ENCODE measurements around the gene PLCG2. TPM values are rescaled to one million over a fixed set of nuclear protein-coding genes. Genes with fewer than 3 reads are reported as not detected.
A peak's percentile ranks its signal among the peaks of the same experiment; 100 is the strongest.

Gene PLCG2
- total RNA-seq, 1 donor from 2014 or later: 130 TPM

- DNase-seq (ENCODE audit: low spot score): no peak
Measured at GRCh38 chr16:81816351-81816750, 37.3 kb downstream of the PLCG2 start.

- DNase-seq (ENCODE audit: low spot score): no peak
Measured at GRCh38 chr16:81816793-81817210, 37.7 kb downstream of the PLCG2 start.

GRCh38 chr16:81817296-81817695, 38.2 kb downstream of the PLCG2 start:
- no peak for DNase-seq (ENCODE audit: low spot score)

- no peak for DNase-seq (ENCODE audit: low spot score)
Measured at GRCh38 chr16:81817789-81818567, 38.9 kb downstream of the PLCG2 start.

GRCh38 chr16:81818568-81818896, 39.4 kb downstream of the PLCG2 start:
- DNase-seq (ENCODE audit: low spot score): no peak

- no peak for DNase-seq (ENCODE audit: low spot score)
Measured at GRCh38 chr16:81818905-81819304, 39.8 kb downstream of the PLCG2 start.

- DNase-seq (ENCODE audit: low spot score): no peak
Measured at GRCh38 chr16:81821436-81822128, 42.5 kb downstream of the PLCG2 start.

- DNase-seq (ENCODE audit: low spot score): peak; percentile 25
Measured at GRCh38 chr16:81823111-81823510, 44.0 kb downstream of the PLCG2 start.

- DNase-seq (ENCODE audit: low spot score): no peak
Measured at GRCh38 chr16:81823734-81824133, 44.6 kb downstream of the PLCG2 start.

GRCh38 chr16:81826523-81826922, 47.4 kb downstream of the PLCG2 start:
- DNase-seq (ENCODE audit: low spot score): no peak

GRCh38 chr16:81830845-81831540, 51.9 kb downstream of the PLCG2 start:
- DNase-seq (ENCODE audit: low spot score): no peak

- peak; percentile 39 for DNase-seq (ENCODE audit: low spot score)
Measured at GRCh38 chr16:81831722-81832126, 52.6 kb downstream of the PLCG2 start.

GRCh38 chr16:81832801-81833547, 53.9 kb downstream of the PLCG2 start:
- no peak for DNase-seq (ENCODE audit: low spot score)

- DNase-seq (ENCODE audit: low spot score): no peak
Measured at GRCh38 chr16:81833751-81834150, 54.7 kb downstream of the PLCG2 start.

- no peak for DNase-seq (ENCODE audit: low spot score)
Measured at GRCh38 chr16:81834868-81835267, 55.8 kb downstream of the PLCG2 start.

- no peak for DNase-seq (ENCODE audit: low spot score)
Measured at GRCh38 chr16:81836279-81837054, 57.4 kb downstream of the PLCG2 start.

- DNase-seq (ENCODE audit: low spot score): no peak
Measured at GRCh38 chr16:81837312-81837751, 58.2 kb downstream of the PLCG2 start.

- DNase-seq (ENCODE audit: low spot score): no peak
Measured at GRCh38 chr16:81838794-81839193, 59.7 kb downstream of the PLCG2 start.

- DNase-seq (ENCODE audit: low spot score): no peak
Measured at GRCh38 chr16:81841722-81842121, 62.6 kb downstream of the PLCG2 start.

GRCh38 chr16:81842564-81843242, 63.6 kb downstream of the PLCG2 start:
- DNase-seq (ENCODE audit: low spot score): no peak

GRCh38 chr16:81843243-81843582, 64.1 kb downstream of the PLCG2 start:
- DNase-seq (ENCODE audit: low spot score): no peak

All from mucosa of gallbladder (tissue), 1 donor.